Hematopoietic multipotent progenitor cell treated with erythropoietin and hydrocortisone succinate and interleukin-3 and kit ligand, for 6 days (in vitro differentiated cells): ENCODE results near the gene PCDHGA11.
"Not testable (repeated sequence)": the region's sequence is repeated elsewhere in the genome, so short reads cannot be mapped to it uniquely, and the experiment has no call there.

Experiments used
- DNase-seq: peaks from one replicate; pipeline ENCODE4 v3.0.0-alpha.2; 2015

PCDHGA11 gene

DNA sequence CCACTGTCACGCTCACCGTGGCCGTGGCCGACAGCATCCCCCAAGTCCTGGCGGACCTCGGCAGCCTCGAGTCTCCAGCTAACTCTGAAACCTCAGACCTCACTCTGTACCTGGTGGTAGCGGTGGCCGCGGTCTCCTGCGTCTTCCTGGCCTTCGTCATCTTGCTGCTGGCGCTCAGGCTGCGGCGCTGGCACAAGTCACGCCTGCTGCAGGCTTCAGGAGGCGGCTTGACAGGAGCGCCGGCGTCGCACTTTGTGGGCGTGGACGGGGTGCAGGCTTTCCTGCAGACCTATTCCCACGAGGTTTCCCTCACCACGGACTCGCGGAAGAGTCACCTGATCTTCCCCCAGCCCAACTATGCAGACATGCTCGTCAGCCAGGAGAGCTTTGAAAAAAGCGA, 11.9 kb downstream of the PCDHGA11 start:
- not testable (repeated sequence) for DNase-seq

DNA sequence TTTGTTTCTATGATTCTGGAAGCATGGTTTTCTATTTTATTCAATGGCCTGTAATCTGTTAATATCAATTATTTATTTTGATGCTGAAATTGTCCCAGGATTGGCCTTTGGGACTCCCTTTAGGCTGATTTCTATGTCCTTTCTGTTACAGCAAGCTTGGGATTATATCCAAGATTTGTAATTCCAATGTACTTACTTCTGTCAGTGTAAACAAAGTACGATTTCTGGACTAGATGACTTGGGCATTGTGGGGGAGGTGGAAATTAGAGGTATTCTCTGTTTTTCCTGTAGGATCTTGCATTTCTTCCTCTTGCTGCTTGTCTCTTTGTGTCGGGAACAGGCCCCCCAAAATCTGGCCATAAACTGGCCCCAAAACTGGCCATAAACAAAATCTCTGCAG, 13.2 kb downstream of the PCDHGA11 start:
- no peak for DNase-seq

DNA sequence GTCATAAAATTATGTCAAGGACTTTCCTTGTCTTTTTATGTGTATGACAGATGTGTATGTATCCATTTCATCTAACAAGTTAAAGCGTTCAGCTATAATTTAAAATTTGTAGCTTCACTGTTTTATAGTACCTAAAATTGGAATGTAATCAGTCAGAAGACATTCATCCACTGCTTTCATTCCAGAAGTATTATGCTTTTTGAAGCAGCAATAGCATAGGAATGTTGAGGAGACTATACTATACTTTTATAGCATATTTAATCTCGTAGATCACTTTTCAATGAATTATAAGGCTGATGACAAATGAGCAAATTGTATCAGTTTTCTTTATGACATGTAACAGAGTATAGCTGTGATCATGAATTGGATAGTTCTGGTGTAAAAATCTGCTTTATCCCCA, 16.4 kb downstream of the PCDHGA11 start:
- no peak for DNase-seq

DNA sequence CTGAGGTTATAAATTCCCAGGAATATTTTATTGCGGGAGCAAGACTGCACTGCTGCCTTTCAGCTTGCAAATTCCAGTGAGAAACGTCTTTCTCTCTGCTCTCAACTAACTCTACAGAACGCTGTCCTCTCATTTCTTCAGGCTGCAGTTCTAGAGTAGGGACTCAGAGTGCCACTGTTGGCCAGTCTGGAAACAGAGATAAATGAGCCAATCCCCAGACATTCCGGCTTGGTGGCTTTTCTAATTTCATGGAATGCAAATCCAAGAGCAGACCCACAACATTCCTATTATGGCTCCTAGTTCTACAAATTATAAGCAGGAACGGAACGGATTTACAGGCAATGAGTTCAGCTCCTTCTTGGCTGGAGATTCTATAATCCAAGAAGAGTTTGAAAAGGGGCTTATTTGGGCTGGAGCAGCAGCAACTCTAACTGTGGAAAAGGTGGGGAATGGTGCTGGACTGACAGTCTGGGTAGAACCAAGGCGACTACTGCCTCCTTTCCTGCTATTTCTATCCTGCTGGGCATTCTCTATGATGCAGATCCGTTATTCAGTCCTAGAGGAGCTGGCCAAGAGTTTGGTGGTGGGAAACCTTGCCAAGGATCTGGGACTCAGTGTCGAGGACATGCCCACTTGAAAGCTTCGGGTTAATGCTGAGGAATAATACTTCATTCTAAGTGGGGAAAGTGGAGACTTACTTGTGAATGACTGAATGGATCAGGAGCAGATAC, 18.7 kb downstream of the PCDHGA11 start:
- no peak for DNase-seq

DNA sequence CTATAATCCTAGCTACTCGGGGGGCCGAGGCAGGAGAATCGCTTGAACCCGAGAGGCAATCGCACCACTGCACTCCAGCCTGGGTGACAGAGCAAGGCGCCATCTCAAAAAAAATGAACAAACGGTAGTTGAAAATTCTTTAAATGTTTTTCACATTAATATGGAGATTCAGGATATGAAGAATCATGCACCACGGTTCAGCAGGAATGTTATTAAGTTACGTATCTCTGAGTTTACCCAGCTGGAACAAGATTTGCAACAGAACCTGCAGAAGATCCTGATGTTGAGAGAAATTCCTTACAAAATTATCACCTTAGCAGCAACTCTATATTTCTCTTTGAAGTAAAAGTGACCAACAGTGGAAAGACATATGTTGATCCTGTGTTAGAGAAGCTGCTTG, 19.5 kb downstream of the PCDHGA11 start:
- DNase-seq, result no peak

DNA sequence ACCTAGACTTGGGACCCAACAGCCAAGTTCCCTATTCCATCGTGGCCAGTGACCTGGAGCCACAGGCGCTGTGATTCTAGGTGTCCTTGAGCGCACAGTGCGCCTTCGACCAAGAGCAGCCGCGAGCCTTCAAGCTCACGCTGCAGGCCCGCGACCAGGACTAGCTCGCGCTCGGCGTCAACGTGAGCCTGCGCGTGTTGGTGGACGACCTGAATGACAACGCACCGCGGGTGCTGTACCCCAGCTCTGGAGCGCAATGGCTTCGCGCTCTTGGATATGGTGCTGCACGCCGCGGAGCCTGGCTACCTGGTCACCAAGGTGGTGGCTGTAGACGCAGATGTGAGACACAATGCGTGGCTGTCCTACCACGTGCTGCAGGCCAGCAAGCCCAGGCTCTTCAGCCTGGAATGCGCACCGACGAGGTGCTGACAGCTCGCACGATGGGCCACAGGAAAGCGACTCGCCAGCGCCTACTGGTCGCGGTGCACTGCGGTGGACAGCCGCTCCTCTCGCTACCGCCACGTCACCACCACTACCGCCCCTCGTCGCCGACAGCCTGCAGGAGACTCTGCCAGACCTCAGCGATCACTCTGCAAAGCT, 20.8 kb downstream of the PCDHGA11 start:
- no peak for DNase-seq

DNA sequence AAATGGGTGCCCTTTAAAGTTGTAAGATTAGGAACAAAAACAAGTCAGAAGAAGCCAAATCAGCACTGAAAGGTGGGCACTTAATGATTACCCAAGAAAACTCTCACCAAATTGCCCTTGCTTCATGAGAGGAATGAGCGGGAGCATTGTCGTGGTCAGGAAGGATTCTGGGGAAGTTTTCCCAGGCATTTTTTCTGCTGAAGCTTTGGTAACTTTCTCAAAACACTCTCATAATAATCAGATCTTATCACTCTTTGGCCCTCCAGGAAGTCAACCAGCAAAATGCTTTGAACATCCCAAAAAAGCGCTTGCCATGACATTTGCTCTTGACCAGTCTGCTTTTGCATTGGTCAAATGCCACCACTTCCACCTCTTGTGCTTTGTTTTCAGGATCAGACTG, 44.5 kb downstream of the PCDHGA11 start:
- no peak for DNase-seq
